HG02870 (cell line): ENCODE data around the gene BRINP1.
"Not testable (repeated sequence)": the region's sequence is repeated elsewhere in the genome, so short reads cannot be mapped to it uniquely, and the experiment has no call there.

ENCODE experiments used
- ATAC-seq: cut with Tn5 transposase; IDR thresholded peaks from one replicate; pipeline ENCODE4 v1.9.1; 2021; ENCODE audit warnings: mild to moderate bottlenecking, moderate library complexity; ENCODE audit not compliant: unreplicated experiment

The BRINP1 gene

GRCh38 chr9:119216651-119217331 lies 152.4 kb downstream of the BRINP1 start:
- ATAC-seq = no peak

DNA sequence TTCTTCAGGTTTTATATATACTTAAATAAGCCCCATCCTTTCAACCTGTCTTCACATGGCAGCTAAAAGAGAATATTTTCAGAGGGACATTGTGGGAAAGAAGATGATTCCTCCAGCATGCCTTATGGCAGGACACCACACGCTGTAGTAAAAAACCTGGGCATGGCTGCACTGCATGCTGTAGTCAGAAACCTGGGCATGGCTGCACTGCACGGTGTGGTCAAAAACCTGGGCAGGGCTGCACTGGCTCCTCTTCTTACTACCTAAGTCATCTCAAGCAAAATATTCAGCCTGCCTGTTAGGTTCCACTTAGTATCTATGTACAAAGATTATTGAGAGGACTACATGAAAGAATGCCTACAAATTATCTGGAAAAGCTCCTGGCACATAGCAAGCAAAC lies 153.6 kb downstream of the BRINP1 start:
- ATAC-seq = no peak

GRCh38 chr9:119213471-119213870 lies 155.8 kb downstream of the BRINP1 start:
- ATAC-seq = no peak

DNA sequence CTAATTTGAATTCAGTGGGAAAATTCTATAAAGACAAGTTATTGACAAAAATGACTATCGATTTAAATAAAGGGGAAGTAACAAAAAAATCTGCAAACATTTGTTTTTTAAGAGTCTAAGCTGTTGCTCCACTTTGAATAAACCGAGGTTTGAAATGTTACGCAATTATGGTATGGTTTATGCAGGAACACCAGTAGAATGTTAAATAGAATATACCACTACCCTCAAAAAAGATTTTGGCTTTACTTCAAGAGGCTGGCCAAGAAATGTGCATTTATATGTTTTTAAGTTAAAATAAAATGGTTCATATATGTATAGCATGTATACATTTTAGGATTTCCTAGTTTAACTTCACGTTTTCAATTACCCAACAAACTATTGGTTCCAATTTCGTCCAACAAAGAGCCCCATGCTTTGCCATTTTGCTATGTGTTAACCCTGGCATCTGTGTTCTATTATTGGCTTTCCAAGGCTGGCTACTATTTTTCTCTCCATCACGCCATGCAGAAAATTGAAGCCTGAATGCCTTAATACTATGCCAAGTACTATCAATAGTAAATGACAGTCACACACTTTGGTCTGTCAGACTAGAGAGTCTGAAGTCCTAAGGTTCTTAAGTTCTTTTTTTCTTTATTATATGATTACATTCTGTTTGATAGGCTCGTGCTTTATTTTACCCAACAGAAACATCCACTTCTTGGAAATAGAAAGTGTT lies 171.2 kb downstream of the BRINP1 start:
- ATAC-seq = no peak

- ATAC-seq = no peak
Measured at GRCh38 chr9:119195521-119195920, 173.7 kb downstream of the BRINP1 start.

- ATAC-seq = no peak
Measured at GRCh38 chr9:119185298-119185697, 183.9 kb downstream of the BRINP1 start.

GRCh38 chr9:119184265-119184936 lies 184.8 kb downstream of the BRINP1 start:
- no peak for ATAC-seq

- no peak for ATAC-seq
Measured at GRCh38 chr9:119181561-119181960, 187.7 kb downstream of the BRINP1 start.

- ATAC-seq = no peak
Measured at GRCh38 chr9:119180897-119181296, 188.3 kb downstream of the BRINP1 start.

DNA sequence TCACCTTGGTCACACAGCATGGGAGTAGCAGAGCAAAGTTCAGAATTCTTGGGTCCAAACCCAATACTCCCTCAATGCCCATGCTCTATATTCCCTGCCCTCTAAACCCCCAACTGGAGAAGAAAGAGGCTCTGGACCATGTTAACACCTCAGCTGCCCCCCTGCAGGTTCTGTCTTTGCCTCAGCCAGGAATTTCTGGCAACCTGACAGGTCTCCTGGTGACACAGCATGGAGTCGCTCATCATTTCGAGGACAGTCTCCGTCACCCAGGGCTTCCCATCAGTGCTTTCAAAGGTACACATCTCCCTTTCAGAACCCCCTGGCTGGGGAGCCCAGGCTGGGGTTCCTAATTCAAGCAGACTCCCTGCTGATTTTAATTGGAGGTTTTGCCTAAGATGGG lies 189.5 kb downstream of the BRINP1 start:
- no peak for ATAC-seq

DNA sequence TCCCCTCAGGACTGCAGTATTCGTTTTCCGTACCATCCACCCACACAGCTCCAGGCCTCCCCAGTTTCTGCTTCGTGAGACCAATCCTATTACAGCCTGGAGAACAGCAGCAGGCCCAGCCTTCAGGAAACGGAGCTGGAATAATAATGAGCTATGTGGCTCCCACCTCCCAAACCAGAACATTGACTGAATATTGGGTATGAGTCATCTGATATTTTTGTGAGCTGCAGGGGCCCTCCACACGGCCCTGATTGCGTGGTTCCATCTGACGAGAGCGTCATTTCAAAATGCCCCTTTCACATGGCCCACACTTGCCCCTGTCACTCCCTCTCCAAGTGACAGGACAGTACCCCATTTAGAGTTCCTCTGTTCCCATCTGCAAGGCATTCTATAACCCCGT lies 192.0 kb downstream of the BRINP1 start:
- ATAC-seq = no peak

DNA sequence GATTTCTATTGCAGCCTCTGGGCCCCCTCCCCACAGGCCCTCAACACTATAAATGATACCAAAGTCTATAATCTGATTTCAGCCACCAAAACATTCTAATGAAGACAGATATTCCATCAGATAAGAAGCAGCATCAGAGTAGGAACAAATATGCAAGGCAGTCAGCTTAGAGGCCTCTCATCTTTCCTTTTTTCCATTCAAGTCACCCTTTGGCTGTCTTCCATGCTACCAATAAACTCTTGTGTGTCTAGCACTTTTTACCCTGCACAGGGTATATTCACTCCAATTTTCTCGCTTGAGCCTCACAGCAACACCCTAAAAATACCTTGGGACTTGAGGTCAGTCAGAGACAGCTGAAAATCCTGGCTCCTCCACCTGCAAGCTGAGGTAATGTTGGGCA lies 193.7 kb downstream of the BRINP1 start:
- no peak for ATAC-seq

GRCh38 chr9:119169222-119169621 lies 200.0 kb downstream of the BRINP1 start:
- not testable (repeated sequence) for ATAC-seq

DNA sequence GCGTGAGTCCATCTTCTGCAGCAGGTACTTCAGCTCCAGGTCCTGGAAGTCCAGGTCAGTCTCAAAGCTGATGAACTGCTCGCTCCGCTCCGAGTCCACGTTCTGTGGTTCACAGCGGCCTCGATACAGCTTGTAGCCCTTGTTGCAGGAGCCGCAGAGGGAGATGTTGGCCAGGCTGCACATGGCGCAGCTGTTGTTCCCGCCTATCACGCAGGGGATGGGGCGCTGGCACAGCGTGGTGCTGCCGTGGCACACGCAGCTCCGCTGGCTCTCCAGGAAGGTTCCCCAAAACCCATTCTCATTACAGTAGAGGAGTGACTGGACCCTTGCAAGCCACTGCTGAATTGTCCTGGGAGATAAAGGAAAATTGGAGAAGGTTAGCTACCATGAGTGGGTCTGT lies 201.4 kb downstream of the BRINP1 start:
- no peak for ATAC-seq

- ATAC-seq = no peak
Measured at GRCh38 chr9:119167267-119167666, 202.0 kb downstream of the BRINP1 start.

DNA sequence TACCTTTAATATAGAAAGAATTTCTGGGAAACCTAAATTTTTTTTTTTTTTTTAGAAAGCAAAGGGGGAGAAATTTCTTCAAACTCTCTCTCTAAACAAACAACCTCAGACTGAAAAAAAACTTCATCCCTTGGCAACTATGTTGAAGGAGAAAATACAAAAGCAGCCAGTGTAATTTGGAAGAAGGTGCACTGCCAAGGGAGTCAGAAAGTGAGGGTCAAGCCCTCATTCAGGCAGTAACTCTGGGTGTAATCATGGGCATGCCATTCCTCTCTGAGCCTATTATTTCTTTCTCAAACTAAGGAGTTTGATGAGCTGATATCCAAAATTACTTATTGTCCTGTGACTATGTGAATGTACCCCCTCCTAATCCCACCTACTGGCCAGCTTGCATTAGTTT lies 203.1 kb downstream of the BRINP1 start:
- no peak for ATAC-seq

- ATAC-seq = no peak
Measured at GRCh38 chr9:119165131-119165530, 204.1 kb downstream of the BRINP1 start.

DNA sequence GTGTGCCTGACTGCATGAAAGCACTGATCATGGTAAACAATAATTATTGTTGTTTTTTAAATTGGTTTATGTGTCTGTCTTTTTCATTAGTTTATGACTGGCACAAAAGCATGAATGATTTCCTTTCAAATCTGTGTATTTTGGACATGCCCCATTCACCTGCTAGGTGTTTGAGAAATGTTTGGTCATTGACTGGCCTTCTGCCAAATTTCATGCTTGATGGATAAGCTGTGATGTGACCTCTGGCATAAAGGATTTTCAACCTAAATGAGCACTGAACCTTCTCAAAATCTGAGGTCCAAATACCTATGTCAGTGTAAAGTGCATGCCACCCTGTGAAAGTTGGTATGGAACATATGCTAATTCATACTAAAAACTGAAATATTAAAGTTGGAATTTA lies 204.5 kb downstream of the BRINP1 start:
- ATAC-seq = no peak

DNA sequence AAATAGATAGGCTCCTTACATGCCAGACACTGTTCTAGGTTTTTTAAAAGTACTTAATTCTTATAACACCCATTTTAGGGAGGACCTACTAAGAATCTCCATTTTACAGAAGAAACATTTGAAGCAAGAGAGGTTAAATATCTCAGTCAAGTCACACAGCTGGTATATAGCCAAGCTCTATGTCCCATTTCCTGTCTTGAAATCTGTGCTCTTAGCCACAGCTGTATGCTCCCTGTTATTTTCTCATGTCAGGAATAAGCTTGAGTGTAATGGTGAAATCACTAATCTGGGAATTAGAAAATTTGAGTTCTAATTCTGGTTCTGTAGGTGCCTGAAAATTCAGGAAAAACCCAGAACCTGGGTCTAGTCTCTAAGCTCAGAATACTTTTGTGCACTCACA lies 208.7 kb downstream of the BRINP1 start:
- no peak for ATAC-seq

DNA sequence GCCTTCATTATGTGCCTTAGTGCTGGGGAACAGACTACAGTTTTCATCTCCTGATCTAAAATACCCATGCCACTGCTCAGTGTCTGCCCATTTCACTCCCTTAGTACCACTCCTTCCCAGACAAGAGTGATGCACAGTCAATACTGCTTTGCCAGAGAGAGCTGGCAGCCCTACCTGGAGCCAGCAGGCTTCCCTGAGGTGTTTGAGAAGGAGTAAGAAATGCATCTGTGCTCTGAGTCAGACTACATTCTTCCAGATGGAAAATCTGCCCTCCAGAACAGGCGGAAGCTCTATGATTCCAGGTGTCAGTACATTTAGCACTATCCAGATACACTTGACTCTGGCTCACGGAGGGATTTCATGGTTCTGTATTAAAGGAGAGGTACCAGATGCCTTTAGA lies 209.8 kb downstream of the BRINP1 start:
- ATAC-seq = no peak

DNA sequence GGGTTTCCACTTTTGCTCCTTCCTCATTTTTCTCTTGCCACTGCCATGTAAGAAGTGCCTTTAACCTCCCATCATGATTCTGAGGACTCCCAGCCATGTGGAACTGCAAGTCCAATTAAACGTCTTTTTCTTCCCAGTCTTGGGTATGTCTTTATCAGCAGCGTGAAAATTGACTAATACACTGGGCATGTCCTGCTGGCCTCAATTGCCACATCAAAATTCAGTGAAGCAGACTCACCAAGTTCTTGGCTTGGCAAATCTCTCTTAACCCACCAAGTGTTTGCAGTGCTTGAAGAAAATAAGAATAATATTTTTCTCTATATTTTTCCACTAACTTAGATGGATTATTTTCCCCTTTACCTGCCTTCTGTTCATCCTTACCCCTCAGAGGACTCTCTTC lies 212.0 kb downstream of the BRINP1 start:
- no peak for ATAC-seq

GRCh38 chr9:119156354-119156753 lies 212.9 kb downstream of the BRINP1 start:
- ATAC-seq = no peak
